Testis (tissue), 3 donors: ENCODE measurements around the gene DPH2. TPM values are rescaled to one million over a fixed set of nuclear protein-coding genes. Genes with fewer than 3 reads are reported as not detected.

Experiments used
- DNase-seq: peaks from one replicate; pipeline ENCODE4 v3.0.0-alpha.2; 2019
- H3K27ac ChIP-seq, 2 donors: fragments of 200-600 bp; sonication (generic); one replicate each; pipeline ENCODE4 v1.5.1; 2019
- H3K27me3 ChIP-seq: fragments of 200-600 bp; sonication (generic); one replicate; pipeline ENCODE4 v1.5.1; 2019
- H3K36me3 ChIP-seq: fragments of 200-600 bp; sonication (generic); one replicate; pipeline ENCODE4 v1.5.1; 2017; ENCODE audit warnings: low read depth; ENCODE audit errors: missing control alignments
- H3K4me1 ChIP-seq: fragments of 200-600 bp; sonication (generic); one replicate; pipeline ENCODE4 v1.5.1; 2019
- H3K4me3 ChIP-seq, 2 donors: fragments of 200-600 bp; sonication (generic); one replicate each; pipeline ENCODE4 v1.5.1; 2017 to 2019
- H3K9me3 ChIP-seq: fragments of 200-600 bp; sonication (generic); one replicate; pipeline ENCODE4 v1.5.1; 2017
- CTCF ChIP-seq, 3 experiments: fragments of 450-650 bp in 2 of 3; fragments of 200-600 bp in 1 of 3; sonication (generic) in 1 of 3; IDR thresholded peaks; one replicate each; pipeline ENCODE4 v1.5.1; 2016 to 2019; ENCODE audit warnings: antibody characterized with exemption in 3 of 3, mild to moderate bottlenecking in 2 of 3, moderate library complexity in 1 of 3
- POLR2A ChIP-seq: fragments of 450-650 bp; IDR thresholded peaks from one replicate; pipeline ENCODE4 v1.6.1; 2017; ENCODE audit warnings: antibody characterized with exemption, mild to moderate bottlenecking, moderate library complexity
- WGBS, 2 donors: methylation state at CpG; one replicate each; pipeline ENCODE4 v1.1.5; 2018; 5-methylcytosine and 5-hydroxymethylcytosine counted together
- intact Hi-C: fragments of 100-400 bp; cut with DNase I; formaldehyde crosslinking; loops from one replicate; pipeline ENCODE4 v1.15.1; 2023; ENCODE audit warnings: low total_unique reads
- polyA plus RNA-seq: library from polyadenylated mRNA; stranded (reverse); fragments of 350-450 nt; fragmentation: Illumina TruSeq; extraction: RNeasy Lipid Tissue Mini Kit (QIAGEN cat#74804); gene quantifications from one replicate; pipeline ENCODE4 v1.2.3, GENCODE V29; 2014; ENCODE audit warnings: low read depth, low replicate concordance; ENCODE audit not compliant: insufficient read depth
- total RNA-seq, 2 donors: library from RNA; depleted of rRNA; stranded (reverse); fragments of >200 nt; gene quantifications; one replicate each; pipeline ENCODE4 v1.2.3, GENCODE V29; 2016

Gene DPH2
- total and polyA plus RNA-seq, 3 donors from 2014 or later: 27.6 to 44.7 (median 39.4) TPM

- no peak overlapping the region for H3K27ac ChIP-seq
- intact Hi-C loops: no loop called here
- TF ChIP-seq POLR2A: no peak
- TF ChIP-seq CTCF (IDR thresholded peaks at IDR 0.05): no peak
- H3K4me1 ChIP-seq: peaks cover 19% of the 10 kb centered on the region
- no peak overlapping the region for H3K4me3 ChIP-seq
- no peak for DNase-seq
- 92 to 94% methylated on average over 6 to 8 of the region's 8 CpGs for WGBS, 2 donors
- no peaks in the 10 kb centered on the region for H3K9me3 ChIP-seq
- no peaks in the 10 kb centered on the region for H3K27me3 ChIP-seq
- no peaks in the 10 kb centered on the region for H3K36me3 ChIP-seq
These were observed 12.4 kb downstream of the DPH2 start for GRCh38 chr1:43982241-43982640.

- H3K4me3 ChIP-seq: no peak overlapping the region
- no peaks in the 10 kb centered on the region for H3K27me3 ChIP-seq
- no peaks in the 10 kb centered on the region for H3K9me3 ChIP-seq
- H3K4me1 ChIP-seq: peaks cover 19% of the 10 kb centered on the region
- intact Hi-C loops: no loop called here
- no peak overlapping the region for H3K27ac ChIP-seq
- DNase-seq: no peak
- H3K36me3 ChIP-seq: no peaks in the 10 kb centered on the region
- 86 to 88% methylated on average over 15 of the region's 15 CpGs for WGBS, 2 donors
- TF ChIP-seq POLR2A: no peak
- TF ChIP-seq CTCF (IDR thresholded peaks at IDR 0.05): no peak
These were observed 13.0 kb downstream of the DPH2 start for GRCh38 chr1:43982808-43983207.

- DNase-seq: no peak
- no peak overlapping the region for H3K4me3 ChIP-seq
- H3K36me3 ChIP-seq: no peaks in the 10 kb centered on the region
These were observed 13.6 kb downstream of the DPH2 start for GRCh38 chr1:43983253-43983899.

GRCh38 chr1:43984855-43985254 lies 15.0 kb downstream of the DPH2 start:
- Histone ChIP-seq H3K27ac (no peak overlapping the region), H3K36me3 (no peaks in the 10 kb centered on the region), H3K4me1 (peaks cover 6% of the 10 kb centered on the region), H3K9me3 (no peaks in the 10 kb centered on the region), H3K27me3 (no peaks in the 10 kb centered on the region), H3K4me3 (no peak overlapping the region)
- intact Hi-C loops: no loop called here
- no peak for DNase-seq
- 96 to 98% methylated on average over 8 to 16 of the region's 16 CpGs for WGBS, 2 donors
- TF ChIP-seq POLR2A: no peak
- TF ChIP-seq CTCF (IDR thresholded peaks at IDR 0.05): no peak

More at GRCh38 chr1:43983253-43983899, 13.6 kb downstream of the DPH2 start:
- no peak overlapping the region for H3K27ac ChIP-seq
- 82 to 86% methylated on average over 12 of the region's 12 CpGs for WGBS, 2 donors
- H3K4me1 ChIP-seq: peaks cover 14% of the 10 kb centered on the region
- no peaks in the 10 kb centered on the region for H3K9me3 ChIP-seq
- no peaks in the 10 kb centered on the region for H3K27me3 ChIP-seq
- intact Hi-C loops: no loop called here
- TF ChIP-seq POLR2A: no peak
- TF ChIP-seq CTCF (IDR thresholded peaks at IDR 0.05): no peak

GRCh38 chr1:43985984-43986595 lies 16.3 kb downstream of the DPH2 start:
- TF ChIP-seq CTCF (IDR thresholded peaks at IDR 0.05) (no peak), POLR2A (no peak)

More at GRCh38 chr1:43985984-43986595, 16.3 kb downstream of the DPH2 start:
- no peaks in the 10 kb centered on the region for H3K36me3 ChIP-seq
- 83 to 91% methylated on average over 4 of the region's 4 CpGs for WGBS, 2 donors
- no peak overlapping the region for H3K27ac ChIP-seq
- H3K4me1 ChIP-seq: peaks cover 5% of the 10 kb centered on the region
- H3K27me3 ChIP-seq: no peaks in the 10 kb centered on the region
- H3K9me3 ChIP-seq: no peaks in the 10 kb centered on the region
- H3K4me3 ChIP-seq: no peak overlapping the region
- intact Hi-C loops: no loop called here
- no peak for DNase-seq
